GM23338 (cell line): ENCODE data around the gene SRGAP1.

Experiments
- CREB1 ChIP-seq: fragments of 250-450 bp; sonication (Bioruptor Pico); IDR thresholded peaks from 2 replicates; pipeline ENCODE4 v1.5.0; 2020; ENCODE audit warnings: low read depth, mild to moderate bottlenecking, moderate library complexity
- EZH2 ChIP-seq: fragments of 200-600 bp; sonication (generic); IDR thresholded peaks from one replicate; pipeline ENCODE4 v1.8.0; 2017; ENCODE audit warnings: antibody characterized with exemption, mild to moderate bottlenecking, low read depth; ENCODE audit not compliant: unreplicated experiment
- JUNB ChIP-seq: IDR thresholded peaks from one replicate; pipeline ENCODE4 v1.6.1; 2016; ENCODE audit warnings: antibody characterized with exemption; ENCODE audit not compliant: unreplicated experiment
- POLR2AphosphoS5 ChIP-seq: IDR thresholded peaks from 2 replicates; pipeline ENCODE4 v1.6.1; 2016; ENCODE audit warnings: antibody characterized with exemption, low read depth
- REST ChIP-seq: IDR thresholded peaks from one replicate; pipeline ENCODE4 v1.6.1; 2018; ENCODE audit warnings: antibody characterized with exemption; ENCODE audit not compliant: unreplicated experiment
- TF ChIP-seq, protein P1 (sequence below), 2 experiments: fragments of 200-600 bp in 1 of 2; sonication (generic) in 1 of 2; conservative IDR thresholded peaks; 2 replicates each; pipeline versions ENCODE4 v1.5.1 to v1.6.1; 2016 to 2017; ENCODE audit warnings: antibody characterized with exemption in 2 of 2, low read depth in 2 of 2, mild to moderate bottlenecking in 2 of 2, moderate library complexity in 1 of 2
- TF ChIP-seq, protein P2 (sequence below): IDR thresholded peaks from 2 replicates; pipeline ENCODE4 v1.6.1; 2016; ENCODE audit warnings: antibody characterized with exemption

- TF ChIP-seq, protein P1, sequence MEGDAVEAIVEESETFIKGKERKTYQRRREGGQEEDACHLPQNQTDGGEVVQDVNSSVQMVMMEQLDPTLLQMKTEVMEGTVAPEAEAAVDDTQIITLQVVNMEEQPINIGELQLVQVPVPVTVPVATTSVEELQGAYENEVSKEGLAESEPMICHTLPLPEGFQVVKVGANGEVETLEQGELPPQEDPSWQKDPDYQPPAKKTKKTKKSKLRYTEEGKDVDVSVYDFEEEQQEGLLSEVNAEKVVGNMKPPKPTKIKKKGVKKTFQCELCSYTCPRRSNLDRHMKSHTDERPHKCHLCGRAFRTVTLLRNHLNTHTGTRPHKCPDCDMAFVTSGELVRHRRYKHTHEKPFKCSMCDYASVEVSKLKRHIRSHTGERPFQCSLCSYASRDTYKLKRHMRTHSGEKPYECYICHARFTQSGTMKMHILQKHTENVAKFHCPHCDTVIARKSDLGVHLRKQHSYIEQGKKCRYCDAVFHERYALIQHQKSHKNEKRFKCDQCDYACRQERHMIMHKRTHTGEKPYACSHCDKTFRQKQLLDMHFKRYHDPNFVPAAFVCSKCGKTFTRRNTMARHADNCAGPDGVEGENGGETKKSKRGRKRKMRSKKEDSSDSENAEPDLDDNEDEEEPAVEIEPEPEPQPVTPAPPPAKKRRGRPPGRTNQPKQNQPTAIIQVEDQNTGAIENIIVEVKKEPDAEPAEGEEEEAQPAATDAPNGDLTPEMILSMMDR (conservative IDR thresholded peaks at IDR 0.05; ENCODE audit: low read depth in 2 of 2): no peak
- TF ChIP-seq JUNB: no peak
- no peak for TF ChIP-seq EZH2
- no peak for TF ChIP-seq CREB1 (CRISPR knock-in tag)
- TF ChIP-seq, protein P2, sequence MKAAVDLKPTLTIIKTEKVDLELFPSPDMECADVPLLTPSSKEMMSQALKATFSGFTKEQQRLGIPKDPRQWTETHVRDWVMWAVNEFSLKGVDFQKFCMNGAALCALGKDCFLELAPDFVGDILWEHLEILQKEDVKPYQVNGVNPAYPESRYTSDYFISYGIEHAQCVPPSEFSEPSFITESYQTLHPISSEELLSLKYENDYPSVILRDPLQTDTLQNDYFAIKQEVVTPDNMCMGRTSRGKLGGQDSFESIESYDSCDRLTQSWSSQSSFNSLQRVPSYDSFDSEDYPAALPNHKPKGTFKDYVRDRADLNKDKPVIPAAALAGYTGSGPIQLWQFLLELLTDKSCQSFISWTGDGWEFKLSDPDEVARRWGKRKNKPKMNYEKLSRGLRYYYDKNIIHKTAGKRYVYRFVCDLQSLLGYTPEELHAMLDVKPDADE: no peak
- no peak for TF ChIP-seq POLR2AphosphoS5
- no peak for TF ChIP-seq REST
These were observed 80.3 kb downstream of the SRGAP1 start for GRCh38 chr12:63924781-63925180.
